Smooth muscle cell (in vitro differentiated cells): ENCODE measurements around the gene CPPED1. TPM values are rescaled to one million over a fixed set of nuclear protein-coding genes. Genes with fewer than 3 reads are reported as not detected.

Experiments used
- DNase-seq: peaks from one replicate; lab custom pipeline; 2025; ENCODE audit not compliant: unreplicated experiment; lab: John Stamatoyannopoulos, UW
- H2AFZ ChIP-seq: fragments of 200-600 bp; sonication (generic); 2 replicates; pipeline ENCODE4 v1.6.0; 2016; ENCODE audit warnings: antibody characterized with exemption, low read depth, mild to moderate bottlenecking
- H3F3A ChIP-seq: fragments of 200-600 bp; sonication (generic); 2 replicates; pipeline ENCODE4 v1.6.0; 2017; ENCODE audit warnings: antibody characterized with exemption, low read depth
- H3K27ac ChIP-seq: fragments of 200-600 bp; sonication (generic); 2 replicates; pipeline ENCODE4 v1.5.1; 2016; ENCODE audit warnings: low read depth, mild to moderate bottlenecking
- H3K27me3 ChIP-seq: fragments of 200-600 bp; sonication (generic); 2 replicates; pipeline ENCODE4 v1.6.1; 2016; ENCODE audit warnings: low read depth, mild to moderate bottlenecking
- H3K36me3 ChIP-seq: fragments of 200-600 bp; sonication (generic); 2 replicates; pipeline ENCODE4 v1.5.1; 2016; ENCODE audit warnings: low read depth
- H3K4me1 ChIP-seq: fragments of 200-600 bp; sonication (generic); 2 replicates; pipeline ENCODE4 v1.5.1; 2016; ENCODE audit warnings: low read depth
- H3K4me2 ChIP-seq: fragments of 200-600 bp; sonication (generic); 2 replicates; pipeline ENCODE4 v1.6.0; 2016; ENCODE audit warnings: mild to moderate bottlenecking
- H3K4me3 ChIP-seq: fragments of 200-600 bp; sonication (generic); 2 replicates; pipeline ENCODE4 v1.5.1; 2016; ENCODE audit warnings: mild to moderate bottlenecking
- H3K79me2 ChIP-seq: fragments of 200-600 bp; sonication (generic); 2 replicates; pipeline ENCODE4 v1.6.0; 2016; ENCODE audit warnings: low read depth, mild to moderate bottlenecking
- H3K9ac ChIP-seq: fragments of 200-600 bp; sonication (generic); 2 replicates; pipeline ENCODE4 v1.6.0; 2016; ENCODE audit warnings: low read depth
- H3K9me3 ChIP-seq: fragments of 200-600 bp; sonication (generic); replicated peaks from 2 replicates; pipeline ENCODE4 v1.5.1; 2016; ENCODE audit warnings: low read depth
- H4K20me1 ChIP-seq: fragments of 200-600 bp; sonication (generic); 2 replicates; pipeline ENCODE4 v1.6.0; 2016; ENCODE audit warnings: low read depth
- whole genome bisulfite sequencing: methylation state at CpG from one replicate; pipeline ENCODE4 v1.1.7; 2016; ENCODE audit warnings: low lambda C conversion rate; 5-methylcytosine and 5-hydroxymethylcytosine counted together
- polyA plus RNA-seq: library from polyadenylated mRNA; unstranded; fragments of >200 nt; fragmentation: Nextera tagmentation; extraction: Ambion mirVana; gene quantifications from 2 replicates; pipeline ENCODE4 v1.2.1, GENCODE V29; 2016
- total RNA-seq: library from RNA; depleted of rRNA; stranded (reverse); fragments of >200 nt; gene quantifications from 2 replicates; pipeline ENCODE4 v1.2.3, GENCODE V29; 2014
- TF ChIP-seq, protein P1 (sequence below): fragments of 200-600 bp; sonication (generic); IDR thresholded peaks from 2 replicates; pipeline ENCODE4 v1.5.1; 2017; ENCODE audit warnings: borderline replicate concordance, mild to moderate bottlenecking, antibody characterized with exemption; ENCODE audit not compliant: insufficient read depth, poor library complexity, severe bottlenecking

CPPED1 gene
- total and polyA plus RNA-seq, 2 experiments from 2014 or later = 17.2 to 20.9 TPM

DNA sequence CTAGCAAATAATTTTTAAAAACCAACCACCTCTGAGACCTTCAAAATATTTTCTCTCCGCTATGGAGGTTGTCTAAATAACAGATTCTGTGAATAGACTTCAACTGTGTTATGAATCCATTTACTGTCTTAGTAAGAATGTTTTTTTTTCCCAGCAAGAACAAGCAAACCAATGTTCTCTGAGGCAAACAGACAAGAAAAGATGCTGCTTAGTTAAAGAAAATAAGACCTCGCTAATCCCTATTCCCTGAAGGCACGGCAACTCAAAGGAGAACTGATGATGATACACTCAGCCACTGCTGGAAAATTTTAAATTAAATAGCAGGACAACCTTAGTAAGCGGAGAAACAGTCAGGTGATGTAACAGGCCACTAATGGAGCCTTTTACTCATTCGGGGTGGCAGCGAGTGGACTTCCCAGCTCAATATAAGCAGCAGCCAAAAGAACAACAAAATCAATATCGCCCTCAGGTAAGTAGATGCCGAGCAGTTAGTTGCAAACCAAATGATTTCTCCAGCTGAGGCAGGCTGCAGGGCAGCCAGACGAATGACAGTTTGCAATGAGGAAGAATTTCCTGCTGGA is 81.8 kb downstream of the CPPED1 start:
- TF ChIP-seq, protein P1, sequence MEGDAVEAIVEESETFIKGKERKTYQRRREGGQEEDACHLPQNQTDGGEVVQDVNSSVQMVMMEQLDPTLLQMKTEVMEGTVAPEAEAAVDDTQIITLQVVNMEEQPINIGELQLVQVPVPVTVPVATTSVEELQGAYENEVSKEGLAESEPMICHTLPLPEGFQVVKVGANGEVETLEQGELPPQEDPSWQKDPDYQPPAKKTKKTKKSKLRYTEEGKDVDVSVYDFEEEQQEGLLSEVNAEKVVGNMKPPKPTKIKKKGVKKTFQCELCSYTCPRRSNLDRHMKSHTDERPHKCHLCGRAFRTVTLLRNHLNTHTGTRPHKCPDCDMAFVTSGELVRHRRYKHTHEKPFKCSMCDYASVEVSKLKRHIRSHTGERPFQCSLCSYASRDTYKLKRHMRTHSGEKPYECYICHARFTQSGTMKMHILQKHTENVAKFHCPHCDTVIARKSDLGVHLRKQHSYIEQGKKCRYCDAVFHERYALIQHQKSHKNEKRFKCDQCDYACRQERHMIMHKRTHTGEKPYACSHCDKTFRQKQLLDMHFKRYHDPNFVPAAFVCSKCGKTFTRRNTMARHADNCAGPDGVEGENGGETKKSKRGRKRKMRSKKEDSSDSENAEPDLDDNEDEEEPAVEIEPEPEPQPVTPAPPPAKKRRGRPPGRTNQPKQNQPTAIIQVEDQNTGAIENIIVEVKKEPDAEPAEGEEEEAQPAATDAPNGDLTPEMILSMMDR = no peak
- H3K36me3 ChIP-seq = no peaks in the 10 kb centered on the region
- H3K27me3 ChIP-seq = no peaks in the 10 kb centered on the region
- no peak overlapping the region for H3K4me3 ChIP-seq
- H4K20me1 ChIP-seq = no peaks in the 10 kb centered on the region
- peak overlapping the region; percentile 48 for H3K4me2 ChIP-seq
- no peaks in the 10 kb centered on the region for H3K79me2 ChIP-seq
- no peak overlapping the region for H3K9ac ChIP-seq
- WGBS = 47% methylated on average over 9 of the region's 9 CpGs
- H3K27ac ChIP-seq = peak overlapping the region; percentile 71
- H3F3A ChIP-seq = peaks cover 5% of the 10 kb centered on the region
- peaks cover 4% of the 10 kb centered on the region for H3K4me1 ChIP-seq
- H3K9me3 ChIP-seq = no peaks in the 10 kb centered on the region
- H2AFZ ChIP-seq = no peak overlapping the region
- no peak for DNase-seq

DNA sequence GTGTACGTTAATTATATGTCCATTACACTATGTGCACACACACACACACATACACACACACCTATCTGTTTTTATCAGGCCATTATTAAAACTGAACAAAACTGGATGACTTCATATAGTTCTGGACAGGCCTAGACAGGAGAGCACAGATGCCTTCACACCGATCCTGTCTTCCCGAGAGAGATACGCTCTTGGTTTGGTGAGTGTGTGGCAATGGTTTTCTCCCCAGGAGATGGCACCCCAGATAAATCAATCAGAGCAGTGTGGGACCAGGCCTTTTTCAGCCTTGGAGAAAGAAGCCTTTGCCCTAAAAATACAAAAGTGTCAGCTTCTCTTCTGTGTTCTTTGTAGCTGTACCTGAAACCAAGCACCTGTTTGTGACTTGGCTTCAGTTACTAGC is 83.7 kb downstream of the CPPED1 start:
- H3K4me3 ChIP-seq = no peak overlapping the region
- H3K36me3 ChIP-seq = no peaks in the 10 kb centered on the region
- no peak for DNase-seq
- H3K4me1 ChIP-seq = peaks cover 4% of the 10 kb centered on the region
- H4K20me1 ChIP-seq = no peaks in the 10 kb centered on the region
- no peaks in the 10 kb centered on the region for H3K27me3 ChIP-seq
- TF ChIP-seq, protein P1 = no peak
- H3K4me2 ChIP-seq = no peak overlapping the region
- no peaks in the 10 kb centered on the region for H3K9me3 ChIP-seq
- H3K9ac ChIP-seq = no peak overlapping the region
- no peak overlapping the region for H3K27ac ChIP-seq
- no peaks in the 10 kb centered on the region for H3K79me2 ChIP-seq
- H3F3A ChIP-seq = peaks cover 5% of the 10 kb centered on the region
- WGBS = 91% methylated on average over 4 of the region's 4 CpGs
- H2AFZ ChIP-seq = no peak overlapping the region

DNA sequence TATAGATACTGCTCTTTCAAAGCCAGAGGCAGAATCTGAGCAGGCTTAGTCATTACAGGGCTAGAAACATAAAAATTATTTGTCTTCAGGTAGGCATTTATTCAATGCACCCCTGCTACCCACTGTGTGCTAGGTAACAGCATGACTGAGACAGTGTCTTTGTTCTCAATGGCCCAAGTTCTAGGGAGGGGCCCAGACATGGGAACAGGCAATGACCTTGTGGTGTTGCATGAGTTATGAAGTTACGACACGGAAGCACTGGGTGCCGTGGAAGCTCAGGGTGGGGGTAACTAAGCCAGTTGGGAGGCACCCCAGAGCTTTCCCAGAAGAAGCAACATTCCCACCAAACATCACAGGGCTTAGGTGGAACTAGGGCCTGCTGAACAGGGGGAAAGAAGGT is 87.0 kb downstream of the CPPED1 start:
- WGBS = 71% methylated on average over 3 of the region's 3 CpGs
- H3K9me3 ChIP-seq = no peaks in the 10 kb centered on the region
- no peak for DNase-seq

More for the DNA sequence above, 87.0 kb downstream of the CPPED1 start:
- no peak overlapping the region for H3K27ac ChIP-seq
- no peak overlapping the region for H3K9ac ChIP-seq
- no peaks in the 10 kb centered on the region for H4K20me1 ChIP-seq
- no peak overlapping the region for H3K4me3 ChIP-seq
- H2AFZ ChIP-seq = no peak overlapping the region
- peaks cover 5% of the 10 kb centered on the region for H3F3A ChIP-seq
- TF ChIP-seq, protein P1 = no peak
- H3K36me3 ChIP-seq = no peaks in the 10 kb centered on the region
- H3K4me2 ChIP-seq = no peak overlapping the region
- no peaks in the 10 kb centered on the region for H3K79me2 ChIP-seq
- no peaks in the 10 kb centered on the region for H3K27me3 ChIP-seq
- no peaks in the 10 kb centered on the region for H3K4me1 ChIP-seq
